Fibroblast of peridontal ligament (primary cell): ENCODE data around the gene DDR1.
"Not testable (repeated sequence)": the region's sequence is repeated elsewhere in the genome, so short reads cannot be mapped to it uniquely, and the experiment has no call there.

Experiments used
- DNase-seq: peaks from one replicate; pipeline ENCODE4 v3.0.0-alpha.2; 2010; ENCODE audit errors: extremely low read depth

The DDR1 gene

GRCh38 chr6:30854285-30855040 is 29.9 kb upstream of the DDR1 start:
- no peak for DNase-seq

GRCh38 chr6:30855429-30856075 is 28.8 kb upstream of the DDR1 start:
- no peak for DNase-seq

- no peak for DNase-seq
Measured at GRCh38 chr6:30857112-30857511, 27.2 kb upstream of the DDR1 start.

- DNase-seq: no peak
Measured at GRCh38 chr6:30857549-30857948, 26.8 kb upstream of the DDR1 start.

GRCh38 chr6:30859726-30860125 is 24.6 kb upstream of the DDR1 start:
- not testable (repeated sequence) for DNase-seq

- no peak for DNase-seq
Measured at GRCh38 chr6:30861257-30862048, 22.9 kb upstream of the DDR1 start.

GRCh38 chr6:30862156-30862875 is 22.0 kb upstream of the DDR1 start:
- DNase-seq: no peak

GRCh38 chr6:30864325-30864724 is 20.0 kb upstream of the DDR1 start:
- no peak for DNase-seq

- not testable (repeated sequence) for DNase-seq
Measured at GRCh38 chr6:30869241-30869749, 15.0 kb upstream of the DDR1 start.

GRCh38 chr6:30870546-30870945 is 13.8 kb upstream of the DDR1 start:
- DNase-seq: no peak

- no peak for DNase-seq
Measured at GRCh38 chr6:30871592-30872183, 12.6 kb upstream of the DDR1 start.

GRCh38 chr6:30873137-30873640 is 11.1 kb upstream of the DDR1 start:
- DNase-seq: no peak

GRCh38 chr6:30873795-30874194 is 10.5 kb upstream of the DDR1 start:
- not testable (repeated sequence) for DNase-seq

- no peak for DNase-seq
Measured at GRCh38 chr6:30875244-30876038, 8.9 kb upstream of the DDR1 start.

GRCh38 chr6:30876039-30876730 is 8.1 kb upstream of the DDR1 start:
- peak; percentile 42 for DNase-seq

- peak; percentile 94 for DNase-seq
Measured at GRCh38 chr6:30877419-30878262, 6.7 kb upstream of the DDR1 start.

- no peak for DNase-seq
Measured at GRCh38 chr6:30879684-30880427, 4.5 kb upstream of the DDR1 start.

- DNase-seq: no peak
Measured at GRCh38 chr6:30880698-30881252, 3.5 kb upstream of the DDR1 start.
